HG02943 (cell line): ENCODE measurements around the gene MTA3.
A peak's percentile ranks its signal among the peaks of the same experiment; 100 is the strongest.
"Not testable (repeated sequence)": the region's sequence is repeated elsewhere in the genome, so short reads cannot be mapped to it uniquely, and the experiment has no call there.

Source experiments
- ATAC-seq: cut with Tn5 transposase; IDR thresholded peaks from one replicate; pipeline ENCODE4 v1.9.1; 2021; ENCODE audit warnings: mild to moderate bottlenecking, low read depth, moderate library complexity; ENCODE audit not compliant: unreplicated experiment

MTA3 gene

DNA sequence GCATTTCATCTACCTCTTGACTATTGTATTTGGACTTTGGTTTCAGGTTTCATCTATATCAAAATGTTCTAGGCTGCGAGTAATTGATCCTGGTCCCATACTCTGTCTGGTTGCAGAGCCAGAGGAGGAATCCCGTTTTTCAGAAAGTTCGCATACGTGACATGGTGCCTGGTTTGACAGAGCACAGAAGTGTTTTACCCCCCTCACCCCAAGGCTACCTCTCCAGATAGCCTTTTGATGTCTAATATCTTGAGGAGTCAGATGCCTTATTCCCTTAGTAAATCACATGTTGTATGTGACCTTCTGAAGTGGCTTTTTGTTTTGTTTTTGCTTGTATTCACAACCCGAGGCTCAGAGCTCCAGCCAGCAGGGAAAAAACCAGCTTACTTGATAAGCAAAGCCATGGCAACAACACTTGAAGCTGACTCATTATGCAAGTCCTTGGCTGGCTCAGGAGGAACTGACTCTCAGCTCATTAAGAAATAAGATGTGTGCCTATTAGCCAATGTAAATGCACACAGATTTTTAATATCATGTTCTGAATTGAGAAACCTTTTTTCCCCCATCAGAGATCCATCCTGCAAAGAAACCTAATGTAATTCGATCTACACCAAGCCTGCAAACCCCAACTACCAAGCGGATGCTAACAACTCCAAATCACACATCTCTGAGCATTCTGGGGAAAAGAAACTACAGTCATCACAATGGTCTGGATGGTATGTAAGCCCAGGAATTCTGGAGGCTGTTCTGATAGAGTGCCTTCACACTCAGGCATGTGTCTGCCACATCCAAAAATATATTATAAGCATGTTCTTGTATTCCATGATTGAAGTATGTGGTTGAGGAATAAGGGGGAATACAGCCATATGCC is 154.1 kb downstream of the MTA3 start:
- peak; percentile 81 for ATAC-seq

DNA sequence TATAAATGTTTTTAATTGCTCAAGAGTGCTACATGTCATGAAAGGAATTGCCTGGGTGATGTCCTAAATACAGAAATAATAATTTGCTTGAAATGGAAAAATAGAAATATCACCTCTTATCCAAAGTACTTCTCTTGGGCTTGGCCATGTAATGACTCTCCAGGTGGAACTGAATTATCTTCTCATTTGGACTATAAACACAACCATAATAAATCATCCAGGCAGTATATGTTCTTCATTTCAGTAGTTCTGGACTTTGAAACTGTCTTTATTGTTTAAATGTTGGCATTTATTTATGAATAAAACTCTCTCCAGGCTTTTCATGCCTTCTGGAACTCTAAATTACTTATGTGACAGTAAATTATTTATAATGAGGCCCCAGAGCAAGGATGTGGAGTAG is 155.0 kb downstream of the MTA3 start:
- ATAC-seq = no peak

GRCh38 chr2:42724886-42725285 is 156.5 kb downstream of the MTA3 start:
- no peak for ATAC-seq

GRCh38 chr2:42725657-42726056 is 157.2 kb downstream of the MTA3 start:
- ATAC-seq = no peak

GRCh38 chr2:42726680-42727079 is 158.2 kb downstream of the MTA3 start:
- ATAC-seq = no peak

- not testable (repeated sequence) for ATAC-seq
Measured at GRCh38 chr2:42731316-42731715, 162.9 kb downstream of the MTA3 start.

GRCh38 chr2:42733852-42734251 is 165.4 kb downstream of the MTA3 start:
- no peak for ATAC-seq

- ATAC-seq = no peak
Measured at GRCh38 chr2:42736598-42737322, 168.3 kb downstream of the MTA3 start.

DNA sequence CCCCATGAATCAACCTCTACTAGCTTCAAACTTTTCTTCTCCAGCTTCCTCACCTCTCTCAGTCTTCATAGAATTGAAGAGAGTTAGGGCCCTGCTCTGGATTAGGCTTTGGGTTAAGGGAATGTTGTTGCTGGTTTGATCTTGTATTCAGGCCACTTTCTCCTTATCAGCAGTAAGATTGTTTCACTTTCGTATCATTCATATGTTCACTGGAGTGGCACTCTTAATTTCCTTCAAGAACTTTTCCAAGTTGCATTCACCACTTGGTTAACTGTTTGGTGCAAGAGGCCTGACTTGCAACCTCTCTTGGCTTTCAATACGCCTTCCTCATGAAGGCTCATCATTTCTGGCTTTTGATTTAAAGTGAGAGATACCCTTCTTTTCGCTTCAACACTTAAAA is 172.7 kb downstream of the MTA3 start:
- ATAC-seq = no peak

- no peak for ATAC-seq
Measured at GRCh38 chr2:42742740-42743658, 174.6 kb downstream of the MTA3 start.

DNA sequence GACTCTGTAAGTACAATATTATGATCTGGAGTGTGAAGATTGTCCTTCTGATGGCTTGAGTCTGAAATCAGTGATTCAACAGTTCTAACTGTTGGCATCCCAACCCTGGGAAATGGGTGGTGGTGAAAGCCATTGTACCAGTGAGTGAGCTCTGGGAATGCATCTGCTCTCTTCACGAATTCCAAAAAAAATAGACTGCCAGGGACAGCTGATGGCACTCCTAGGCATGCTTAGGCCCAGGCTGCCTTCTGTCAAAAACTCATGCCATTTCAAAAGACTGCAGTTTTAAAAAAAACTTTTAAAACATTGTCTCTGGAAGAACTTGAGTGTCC is 175.2 kb downstream of the MTA3 start:
- ATAC-seq = no peak

DNA sequence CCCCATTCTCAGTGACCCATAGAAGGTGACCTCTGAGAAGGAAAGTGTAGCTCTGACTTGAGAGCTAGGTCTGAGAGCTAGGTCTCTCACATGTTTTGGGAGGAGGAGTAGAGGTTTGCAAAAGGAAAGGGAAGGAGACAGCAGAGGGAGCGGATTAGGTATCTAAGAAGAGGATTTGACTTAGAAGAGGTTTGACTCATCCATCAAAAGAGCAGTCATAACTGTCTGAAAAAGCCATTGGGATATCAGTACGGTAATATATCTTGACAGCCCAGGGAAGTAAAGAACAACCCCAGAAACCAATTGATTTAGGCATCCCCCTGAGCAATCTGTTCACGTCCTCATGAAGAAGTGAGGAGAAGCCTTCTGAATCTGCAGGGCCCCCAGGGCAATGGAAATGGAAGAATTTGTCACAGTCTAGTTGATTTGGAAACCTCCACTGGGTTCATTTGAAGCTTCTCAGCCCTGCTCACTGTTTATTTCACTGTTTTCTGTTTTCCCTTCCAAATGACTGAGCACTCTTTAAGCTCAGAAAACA is 176.2 kb downstream of the MTA3 start:
- ATAC-seq = no peak

DNA sequence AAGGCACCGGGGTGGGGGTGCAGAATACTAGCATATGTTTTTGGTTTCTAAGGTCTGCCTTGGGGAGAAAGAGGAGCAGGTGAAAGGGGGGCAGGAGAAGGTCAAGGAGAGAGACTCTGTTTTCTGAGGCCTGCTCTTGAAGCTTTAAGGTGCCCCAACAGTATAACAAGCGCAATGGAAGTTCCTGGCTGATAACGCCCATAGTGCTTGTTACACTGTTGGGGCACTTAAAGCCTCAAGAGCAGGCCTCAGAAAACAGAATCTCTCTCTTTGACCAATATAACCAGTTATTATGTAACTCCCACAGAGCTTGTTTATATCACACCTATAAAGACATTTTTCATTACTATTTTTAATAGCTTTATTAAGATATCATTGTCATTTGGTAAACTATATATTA is 179.0 kb downstream of the MTA3 start:
- ATAC-seq = no peak

DNA sequence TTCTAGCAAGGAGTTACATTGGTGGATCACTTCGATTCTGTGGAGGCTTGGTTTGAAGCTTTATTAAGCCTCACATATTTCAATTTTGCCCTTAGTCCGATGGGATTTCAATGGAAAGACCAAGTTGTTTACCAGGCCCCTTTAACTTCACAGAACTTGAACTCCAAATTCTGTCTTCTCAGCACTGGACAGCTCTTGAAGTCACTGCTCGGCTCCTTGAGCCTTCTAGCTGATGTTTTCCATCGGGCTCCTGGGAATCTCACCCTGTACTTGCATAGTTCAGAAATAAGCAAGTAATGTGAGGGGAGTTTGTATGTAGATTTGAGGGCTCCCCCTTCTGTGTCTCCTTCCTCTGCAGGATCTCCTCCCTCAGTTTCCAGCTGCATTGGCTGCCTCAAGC is 180.4 kb downstream of the MTA3 start:
- no peak for ATAC-seq

DNA sequence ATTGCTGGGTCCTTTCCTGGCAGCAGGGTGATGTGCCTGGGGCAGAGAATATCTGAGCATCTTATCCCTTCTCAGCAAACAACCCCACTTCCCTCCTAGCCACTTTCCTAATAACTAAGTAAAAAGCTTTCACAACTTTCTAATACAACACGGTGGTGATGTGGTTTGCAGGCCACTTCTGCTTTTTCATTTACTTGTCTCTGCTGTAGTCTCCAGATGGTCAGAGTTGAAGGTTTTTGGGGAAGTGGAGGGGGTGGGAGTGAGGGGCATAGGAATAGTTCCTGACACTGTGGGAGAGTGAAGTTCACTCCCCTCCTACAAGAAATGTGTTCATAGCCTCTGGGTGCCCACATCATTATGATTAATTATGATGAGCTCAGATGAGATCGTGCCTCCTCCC is 183.9 kb downstream of the MTA3 start:
- peak; percentile 46 for ATAC-seq

- no peak for ATAC-seq
Measured at GRCh38 chr2:42752816-42753813, 184.7 kb downstream of the MTA3 start.

DNA sequence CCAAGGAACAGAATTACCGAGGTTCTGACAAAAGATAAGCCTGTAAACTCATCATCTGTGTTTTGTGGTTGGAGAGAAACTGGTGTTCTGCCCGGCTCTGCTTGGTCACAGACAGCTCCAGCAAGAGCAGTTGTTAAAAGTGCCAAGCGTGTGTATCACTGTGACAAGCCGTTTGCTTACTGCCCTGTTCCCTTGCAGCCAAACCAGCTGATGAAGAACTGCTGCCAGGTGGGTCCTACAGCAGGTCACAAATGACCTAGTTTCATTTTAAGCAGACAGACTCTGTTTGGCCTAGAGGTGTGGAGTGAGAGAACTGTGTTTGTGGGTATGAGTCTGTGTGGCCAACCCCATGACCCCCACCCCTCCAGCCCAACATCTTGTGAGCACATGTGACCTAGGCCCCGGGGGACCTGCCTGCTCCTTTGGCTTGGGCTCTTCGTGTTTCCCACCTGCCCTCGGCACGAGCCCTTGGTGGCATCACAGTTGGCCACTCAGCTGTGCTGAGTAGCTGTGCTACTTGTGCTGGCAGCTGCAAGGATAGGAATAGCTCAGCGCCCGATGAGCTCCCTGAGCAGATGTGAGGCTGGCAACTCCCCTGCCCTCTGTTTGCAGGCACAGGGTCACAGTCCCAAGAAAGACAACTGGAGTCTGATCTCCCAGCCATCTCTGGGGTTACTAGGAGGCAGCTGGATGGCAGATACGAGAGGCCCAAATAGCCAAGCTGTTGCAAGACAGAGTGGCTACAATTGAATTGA is 185.8 kb downstream of the MTA3 start:
- peak; percentile 56 for ATAC-seq

DNA sequence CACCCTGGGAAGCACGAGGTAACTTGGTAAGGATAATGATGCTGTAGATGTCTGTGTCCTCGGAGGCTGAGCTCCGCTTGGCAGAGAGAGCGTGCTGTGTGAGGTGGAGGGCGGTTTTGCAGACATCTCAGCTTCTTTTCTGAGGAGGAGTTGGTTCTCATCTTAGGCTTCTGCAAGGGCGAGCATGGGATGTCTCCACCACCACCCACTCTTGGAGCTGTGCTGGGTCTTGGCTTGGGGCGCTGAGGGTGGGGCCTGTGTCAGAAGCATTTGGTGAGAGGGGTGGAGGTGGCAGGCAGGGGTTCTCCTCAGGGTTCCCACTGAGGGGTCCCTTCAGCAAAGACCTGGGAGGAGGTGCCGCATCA is 186.3 kb downstream of the MTA3 start:
- ATAC-seq = peak; percentile 5
